Lower leg skin (tissue), 4 donors: ENCODE measurements around the gene SDHAF2. TPM values are rescaled to one million over a fixed set of nuclear protein-coding genes. Genes with fewer than 3 reads are reported as not detected.

Experiments
- DNase-seq, 2 donors: peaks; one replicate each; pipeline ENCODE4 v3.0.0-alpha.2; 2019; ENCODE audit warnings: low spot score in 2 of 2
- H3K4me3 ChIP-seq: fragments of 200-600 bp; sonication (generic); 2 replicates; pipeline ENCODE4 v1.5.1; 2017; ENCODE audit warnings: mild to moderate bottlenecking, low read depth; ENCODE audit not compliant: poor library complexity, severe bottlenecking
- POLR2A ChIP-seq, 2 donors: fragments of 450-650 bp; IDR thresholded peaks; one replicate each; pipeline ENCODE4 v1.6.1; 2016 to 2017; ENCODE audit warnings: antibody characterized with exemption in 2 of 2, mild to moderate bottlenecking in 1 of 2, moderate library complexity in 1 of 2
- WGBS, 2 donors: methylation state at CpG; one replicate each; pipeline ENCODE4 v1.1.5; 2018; 5-methylcytosine and 5-hydroxymethylcytosine counted together
- intact Hi-C: fragments of 100-400 bp; cut with DNase I; formaldehyde crosslinking; loops from one replicate; pipeline ENCODE4 v1.15.0; 2023; ENCODE audit warnings: low total_unique reads
- total RNA-seq, 4 donors: library from RNA; depleted of rRNA; stranded (reverse); fragments of >200 nt; gene quantifications; one replicate each; pipeline ENCODE4 v1.1.0, GENCODE V29; 2016
- TF ChIP-seq, protein P1 (sequence below), 3 donors: fragments of 450-650 bp; IDR thresholded peaks; one replicate each; pipeline ENCODE4 v1.5.1; 2016; ENCODE audit warnings: antibody characterized with exemption in 3 of 3, mild to moderate bottlenecking in 3 of 3, moderate library complexity in 2 of 3

Gene SDHAF2
- total RNA-seq, 4 donors from 2014 or later: 24.2 to 32.8 (median 28.5) TPM

GRCh38 chr11:61488651-61489291 is 58.8 kb downstream of the SDHAF2 start:
- no peak for TF ChIP-seq POLR2A (IDR thresholded peaks at IDR 0.05)
- TF ChIP-seq, protein P1, sequence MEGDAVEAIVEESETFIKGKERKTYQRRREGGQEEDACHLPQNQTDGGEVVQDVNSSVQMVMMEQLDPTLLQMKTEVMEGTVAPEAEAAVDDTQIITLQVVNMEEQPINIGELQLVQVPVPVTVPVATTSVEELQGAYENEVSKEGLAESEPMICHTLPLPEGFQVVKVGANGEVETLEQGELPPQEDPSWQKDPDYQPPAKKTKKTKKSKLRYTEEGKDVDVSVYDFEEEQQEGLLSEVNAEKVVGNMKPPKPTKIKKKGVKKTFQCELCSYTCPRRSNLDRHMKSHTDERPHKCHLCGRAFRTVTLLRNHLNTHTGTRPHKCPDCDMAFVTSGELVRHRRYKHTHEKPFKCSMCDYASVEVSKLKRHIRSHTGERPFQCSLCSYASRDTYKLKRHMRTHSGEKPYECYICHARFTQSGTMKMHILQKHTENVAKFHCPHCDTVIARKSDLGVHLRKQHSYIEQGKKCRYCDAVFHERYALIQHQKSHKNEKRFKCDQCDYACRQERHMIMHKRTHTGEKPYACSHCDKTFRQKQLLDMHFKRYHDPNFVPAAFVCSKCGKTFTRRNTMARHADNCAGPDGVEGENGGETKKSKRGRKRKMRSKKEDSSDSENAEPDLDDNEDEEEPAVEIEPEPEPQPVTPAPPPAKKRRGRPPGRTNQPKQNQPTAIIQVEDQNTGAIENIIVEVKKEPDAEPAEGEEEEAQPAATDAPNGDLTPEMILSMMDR (IDR thresholded peaks at IDR 0.05): no peak
- 31 to 34% methylated on average over 19 of the region's 19 CpGs for WGBS, 2 donors
- DNase-seq: no peak
- H3K4me3 ChIP-seq: no peak overlapping the region
- intact Hi-C loops: no loop called here

DNA sequence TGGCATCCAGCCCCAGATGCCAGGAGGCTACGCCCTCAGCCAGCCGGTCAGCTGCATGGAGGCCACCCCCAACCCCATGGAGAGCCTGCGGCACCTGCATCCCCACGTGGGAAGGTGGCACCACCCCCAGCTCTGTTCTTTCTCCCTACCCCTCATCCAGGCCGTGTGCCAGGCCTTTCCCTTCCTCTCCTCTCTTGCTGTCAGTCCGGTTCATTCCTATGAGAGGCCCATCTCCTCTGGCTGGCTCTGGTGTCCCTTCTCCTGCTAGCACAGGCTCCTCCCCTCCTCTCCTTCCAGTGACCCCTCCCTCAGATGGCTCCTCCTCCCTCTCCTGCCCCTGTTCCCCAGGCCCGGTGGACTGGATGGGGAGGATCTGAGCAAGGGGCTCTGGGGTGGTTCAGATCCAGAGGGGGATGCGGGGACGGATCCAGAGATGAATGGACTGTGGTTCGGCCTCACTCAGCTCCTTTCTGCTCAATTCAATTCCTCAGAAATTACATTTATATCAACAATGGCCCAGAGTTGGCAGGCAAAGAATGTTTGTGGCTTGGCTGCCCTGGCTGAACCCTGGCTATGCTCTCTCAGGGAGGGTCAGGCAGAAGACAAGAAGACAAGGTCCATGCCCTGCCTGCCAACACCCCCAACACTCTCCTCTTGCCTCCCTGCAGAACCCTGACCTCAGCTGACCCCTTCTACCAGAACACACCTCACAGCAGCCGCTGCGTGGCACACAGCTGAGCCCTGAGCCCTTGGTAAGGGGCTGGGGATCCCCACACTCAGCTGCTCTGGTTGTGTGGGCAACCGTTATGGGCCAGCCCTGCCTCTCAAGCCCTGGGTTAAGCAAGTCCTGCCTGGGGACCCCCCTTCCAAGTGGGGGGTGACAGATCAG is 60.2 kb downstream of the SDHAF2 start:
- 51 to 60% methylated on average over 12 to 13 of the region's 13 CpGs for WGBS, 2 donors
- TF ChIP-seq POLR2A (IDR thresholded peaks at IDR 0.05): no peak
- TF ChIP-seq, protein P1 (IDR thresholded peaks at IDR 0.05): no peak
- DNase-seq: no peak
- H3K4me3 ChIP-seq: no peak overlapping the region
- intact Hi-C loops: no loop called here

GRCh38 chr11:61491736-61492395 is 61.9 kb downstream of the SDHAF2 start:
- DNase-seq: no peak
- WGBS, 2 donors: 85% methylated on average over 12 of the region's 12 CpGs
- TF ChIP-seq, protein P1 (IDR thresholded peaks at IDR 0.05): no peak
- TF ChIP-seq POLR2A (IDR thresholded peaks at IDR 0.05): no peak
- intact Hi-C loops: no loop called here
- H3K4me3 ChIP-seq: no peak overlapping the region

DNA sequence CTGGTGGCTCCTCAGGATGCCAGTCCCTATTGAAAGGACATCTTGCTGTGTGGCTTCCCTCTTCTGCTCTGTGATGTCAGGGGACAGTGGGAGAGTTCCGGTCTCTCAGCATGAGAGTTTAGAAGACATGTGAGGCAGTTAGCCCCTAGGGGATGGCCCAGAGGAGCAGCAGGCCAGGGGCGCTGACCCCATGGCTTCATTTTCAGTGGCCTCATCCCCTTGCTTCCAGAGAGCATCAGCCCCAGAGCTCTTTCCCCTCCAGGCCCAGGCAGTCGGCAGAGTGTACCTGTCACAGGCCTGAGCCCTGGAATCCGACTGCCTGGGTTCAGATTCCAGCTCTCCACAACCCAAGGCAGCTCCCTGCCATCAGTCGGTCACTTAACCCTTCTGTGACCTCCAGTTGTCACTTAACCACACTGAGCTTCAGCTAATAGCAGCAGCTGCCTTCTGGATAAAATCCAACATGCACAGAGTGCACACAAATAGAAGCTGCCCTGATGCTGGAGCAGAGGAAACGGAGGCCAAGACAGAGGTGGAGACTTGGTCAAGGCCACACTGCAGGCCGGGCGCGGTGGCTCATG is 64.5 kb downstream of the SDHAF2 start:
- DNase-seq: no peak
- no peak overlapping the region for H3K4me3 ChIP-seq
- 67 to 72% methylated on average over 9 of the region's 9 CpGs for WGBS, 2 donors
- TF ChIP-seq, protein P1 (IDR thresholded peaks at IDR 0.05): no peak
- TF ChIP-seq POLR2A (IDR thresholded peaks at IDR 0.05): no peak
- intact Hi-C loops: no loop called here

DNA sequence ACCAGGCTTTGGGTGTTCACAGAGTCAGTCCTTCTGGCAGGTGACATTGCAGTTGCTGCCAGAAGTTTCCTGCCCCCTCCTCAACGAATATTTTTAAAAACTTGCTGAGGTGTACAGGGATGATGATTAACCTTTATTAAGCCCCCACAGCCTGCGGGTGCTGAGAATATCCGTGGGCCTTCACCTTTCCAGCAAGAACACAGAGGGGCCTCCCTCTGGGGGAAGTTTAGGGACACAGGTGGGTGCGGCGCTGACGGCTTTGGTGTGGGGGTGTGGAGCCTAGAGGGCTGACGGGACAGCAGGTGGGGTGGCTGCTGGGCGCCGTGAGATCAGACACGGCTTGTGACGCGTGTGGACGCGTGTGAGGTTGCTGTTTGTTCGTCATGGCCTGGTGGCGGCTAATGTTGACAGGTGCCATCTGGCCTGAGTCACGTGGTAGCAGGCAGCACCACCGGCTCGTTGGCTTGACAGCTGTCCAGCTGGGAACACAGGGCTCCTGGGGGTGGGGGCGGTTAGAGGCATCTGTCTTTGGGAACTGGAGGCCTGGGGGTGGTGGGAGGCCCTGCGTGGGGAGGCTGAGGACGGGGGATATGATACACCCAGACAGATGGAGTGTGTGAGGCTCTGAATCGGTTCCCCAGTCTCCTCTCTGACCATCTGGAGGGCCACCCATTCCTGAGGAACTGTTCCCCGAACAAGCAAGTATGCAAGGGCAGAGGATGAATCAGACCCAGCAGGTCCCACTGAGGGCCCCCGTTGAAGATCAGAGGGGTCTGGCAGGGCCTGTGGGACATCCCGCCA is 66.1 kb downstream of the SDHAF2 start:
- TF ChIP-seq, protein P1 (IDR thresholded peaks at IDR 0.05): no peak
- no peak for TF ChIP-seq POLR2A (IDR thresholded peaks at IDR 0.05)
- intact Hi-C loops: no loop called here
- DNase-seq: no peak
- no peak overlapping the region for H3K4me3 ChIP-seq
- WGBS, 2 donors: 58 to 62% methylated on average over 26 of the region's 26 CpGs
